ENCODE results near the gene IRS2. TPM values are rescaled to one million over a fixed set of nuclear protein-coding genes. Genes with fewer than 3 reads are reported as not detected.

The IRS2 gene
- polyA plus RNA-seq, 6 donors from 2014 or later, result 1.5 to 6.8 (median 4.0) TPM

DNA sequence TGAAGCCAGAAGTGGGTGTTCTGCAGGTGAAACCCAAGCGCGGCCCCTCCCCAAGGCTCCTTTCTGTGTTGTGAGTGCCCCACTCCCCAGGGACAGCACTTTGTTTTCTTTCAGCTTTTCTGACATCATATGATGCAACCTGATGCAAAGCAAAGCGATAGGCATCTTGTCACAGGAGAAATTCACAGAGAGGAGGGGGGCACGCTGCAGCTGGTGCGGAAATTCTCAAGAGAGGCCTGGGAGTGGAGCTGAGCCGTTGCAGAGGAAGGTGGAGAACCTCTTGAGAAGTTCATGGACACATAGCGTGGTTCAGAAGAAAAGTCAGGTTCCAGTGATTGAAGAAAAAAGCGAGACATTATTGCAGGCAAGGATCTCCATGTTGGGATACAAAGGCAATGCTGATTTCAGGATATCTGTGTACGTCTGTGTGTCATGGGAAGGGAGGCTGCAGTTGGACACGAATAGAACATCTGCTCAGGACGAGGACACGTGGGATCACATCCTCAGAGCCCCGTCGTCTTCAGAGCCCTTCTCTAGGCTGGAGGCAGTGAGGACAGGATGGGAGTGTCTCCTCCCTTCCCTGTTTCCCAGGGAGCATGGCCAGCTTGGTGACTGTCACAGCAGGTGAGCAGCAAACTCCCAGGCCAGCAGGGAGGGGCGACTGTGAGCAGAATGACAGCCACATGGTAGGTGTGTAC is 79.2 kb downstream of the IRS2 start:
- Mint-ChIP-seq H3K27ac (peak overlapping the region in 3 of 6 donors; percentile 32 to 72 (median 56)), H3K4me1 (peaks cover 21 to 31% (median 25%) of the 10 kb centered on the region in 3 donors), H3K27me3 (peaks cover 23 to 27% (median 24%) of the 10 kb centered on the region in 3 donors), H3K4me3 (no peak overlapping the region), H3K9me3 (peaks cover 0 to 5% (median 0%) of the 10 kb centered on the region in 7 donors), H3K36me3 (peaks cover 0 to 8% of the 10 kb centered on the region in 2 donors)
- ATAC-seq (ENCODE audit: low read depth in 2 of 2) (peak; percentile 64 to 75), DNase-seq (peak; percentile 46)

DNA sequence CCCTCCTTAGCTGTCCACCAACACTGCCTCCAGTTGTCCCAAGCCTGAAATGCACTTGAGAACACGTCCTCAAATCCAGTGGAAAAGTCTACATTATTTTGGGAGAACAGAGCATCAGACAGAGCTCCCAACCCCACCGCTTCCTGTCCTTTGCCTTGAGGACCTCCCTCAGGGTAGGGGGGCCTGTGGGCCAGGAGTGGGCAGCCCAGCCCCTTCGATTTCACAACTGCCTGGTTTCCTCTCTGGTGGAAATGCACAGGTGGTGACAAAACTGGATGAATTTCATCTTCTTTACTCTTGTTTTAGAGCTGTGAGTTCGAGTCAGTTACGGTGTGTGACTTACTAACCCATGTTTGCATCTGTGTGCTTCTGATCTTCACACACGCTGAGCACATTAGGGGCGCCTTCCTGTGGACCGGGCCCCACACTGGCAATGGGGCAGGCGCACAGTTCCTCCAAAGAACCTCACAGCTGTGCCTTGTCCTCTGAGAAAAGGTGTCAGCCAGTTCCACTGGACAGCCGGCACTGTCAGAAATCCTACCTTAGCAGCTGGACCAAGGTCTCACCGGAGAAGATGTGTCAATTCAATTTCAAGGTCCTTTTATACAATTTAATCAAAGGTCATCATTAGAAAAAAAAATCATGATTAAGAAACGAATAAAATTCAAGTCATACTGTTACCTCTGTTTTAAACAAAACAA is 80.2 kb downstream of the IRS2 start:
- H3K27ac Mint-ChIP-seq, result peak overlapping the region in 4 of 6 donors; percentile 56 to 90 (median 66)
- H3K27me3 Mint-ChIP-seq, result peaks cover 23 to 27% (median 24%) of the 10 kb centered on the region in 3 donors
- H3K36me3 Mint-ChIP-seq, result peaks cover 0 to 8% of the 10 kb centered on the region in 2 donors
- H3K4me1 Mint-ChIP-seq, result peaks cover 21 to 32% (median 25%) of the 10 kb centered on the region in 3 donors
- peak overlapping the region in 4 of 8 donors; percentile 33 to 64 (median 42) for H3K4me3 Mint-ChIP-seq
- DNase-seq, result no peak
- ATAC-seq (ENCODE audit: low read depth in 2 of 2), result peak; percentile 38 to 42
- peaks cover 0 to 5% (median 0%) of the 10 kb centered on the region in 7 donors for H3K9me3 Mint-ChIP-seq

DNA sequence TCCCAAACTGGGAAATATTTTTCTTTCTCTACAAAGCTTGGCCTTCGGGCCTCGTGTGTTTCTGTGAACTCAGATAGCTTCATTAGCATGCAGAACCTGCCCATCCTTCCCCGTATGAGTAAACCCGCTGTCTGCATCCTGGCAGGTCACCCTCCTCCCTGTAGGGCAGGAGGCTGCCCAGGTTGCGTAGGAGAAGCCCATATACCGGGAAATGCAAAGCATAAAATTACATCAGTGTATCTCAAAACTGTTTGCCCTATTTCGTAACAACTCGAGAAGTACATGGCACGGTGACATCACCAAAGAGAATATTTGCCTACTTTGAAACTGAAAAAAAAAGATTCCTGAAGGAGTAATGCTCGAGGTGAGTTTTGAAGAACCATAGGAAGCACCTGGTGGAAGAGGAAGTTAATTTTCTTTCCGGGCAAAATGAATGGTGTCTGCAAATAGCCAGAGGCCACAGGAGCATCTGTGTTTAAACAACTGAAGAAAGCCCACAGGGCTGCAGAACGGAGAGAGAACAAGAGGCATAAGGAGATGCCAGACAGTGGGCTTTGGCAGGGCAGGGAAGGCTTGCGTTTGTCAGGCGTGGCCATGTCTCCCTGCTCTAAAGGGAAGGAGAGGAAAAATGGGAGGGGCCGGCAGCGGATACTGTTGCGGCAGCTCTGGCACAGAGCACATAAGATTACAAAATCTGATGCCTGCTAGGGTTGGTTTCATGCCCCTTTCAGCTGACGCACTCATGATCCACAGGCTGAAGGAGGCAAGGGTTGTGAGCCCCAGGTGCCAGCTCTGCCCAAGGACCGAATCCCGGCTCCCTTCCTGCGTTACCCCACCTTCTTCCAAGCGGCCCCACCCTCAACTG is 81.4 kb downstream of the IRS2 start:
- peaks cover 28 to 42% (median 32%) of the 10 kb centered on the region in 3 donors for H3K4me1 Mint-ChIP-seq
- H3K9me3 Mint-ChIP-seq, result peaks cover 0 to 5% (median 0%) of the 10 kb centered on the region in 7 donors
- DNase-seq (peak; percentile 18), ATAC-seq (ENCODE audit: low read depth in 2 of 2) (peak; percentile 13 to 16)
- H3K36me3 Mint-ChIP-seq, result peaks cover 0 to 8% of the 10 kb centered on the region in 2 donors
- peaks cover 23 to 27% (median 24%) of the 10 kb centered on the region in 3 donors for H3K27me3 Mint-ChIP-seq
- H3K27ac Mint-ChIP-seq, result peak overlapping the region in 2 of 6 donors; percentile 9 to 65
- H3K4me3 Mint-ChIP-seq, result peak overlapping the region in 6 of 8 donors; percentile 3 to 68 (median 44)

DNA sequence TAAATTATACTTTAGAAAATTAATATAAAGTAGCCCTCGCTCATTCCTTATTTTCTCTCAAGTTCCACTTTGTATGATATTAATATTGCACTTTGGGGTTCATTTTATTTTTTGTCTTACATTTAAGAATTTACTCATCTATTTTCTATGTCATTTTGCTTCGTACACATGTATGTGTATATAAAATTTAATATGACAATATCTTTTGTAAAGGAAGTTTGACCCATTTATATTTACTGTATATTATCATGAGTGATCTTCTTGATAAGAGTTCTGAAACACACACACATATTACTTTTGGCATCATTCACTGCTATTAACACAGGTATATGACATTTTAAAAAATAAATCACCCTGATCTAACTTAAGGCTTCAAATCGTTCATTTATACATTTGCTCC is 83.1 kb downstream of the IRS2 start:
- H3K9me3 Mint-ChIP-seq, result peaks cover 0 to 5% (median 0%) of the 10 kb centered on the region in 7 donors
- H3K4me3 Mint-ChIP-seq, result no peak overlapping the region
- no peak for DNase-seq
- H3K27ac Mint-ChIP-seq, result peak overlapping the region in 1 of 6 donors; percentile 40
- H3K36me3 Mint-ChIP-seq, result peaks cover 0 to 8% of the 10 kb centered on the region in 2 donors
- peaks cover 27 to 45% (median 34%) of the 10 kb centered on the region in 3 donors for H3K4me1 Mint-ChIP-seq
- no peak for ATAC-seq (ENCODE audit: low read depth in 2 of 2)
- H3K27me3 Mint-ChIP-seq, result peaks cover 23 to 27% (median 24%) of the 10 kb centered on the region in 3 donors
